Liver (tissue), 9 donors: ENCODE measurements around the gene HSPA4L. TPM values are rescaled to one million over a fixed set of nuclear protein-coding genes. Genes with fewer than 3 reads are reported as not detected.

Experiments used
- DNase-seq: peaks from one replicate; pipeline ENCODE4 v3.0.0-alpha.2; 2017; ENCODE audit warnings: low spot score
- H3K27ac ChIP-seq, 2 donors: one replicate each; pipeline ENCODE4 v1.7.0; 2013; ENCODE audit warnings: inconsistent platforms in 2 of 2, low read length in 2 of 2, control low read depth in 1 of 2, low read depth in 1 of 2, mild to moderate bottlenecking in 1 of 2
- H3K27me3 ChIP-seq, 4 donors: one replicate each; pipeline versions ENCODE4 v1.6.1 to v1.7.0; 2013; ENCODE audit warnings: low read length in 3 of 4, inconsistent platforms in 1 of 4, mild to moderate bottlenecking in 1 of 4, moderate library complexity in 1 of 4; ENCODE audit not compliant: control insufficient read depth in 4 of 4, insufficient read depth in 4 of 4
- H3K36me3 ChIP-seq, 4 donors: one replicate each; pipeline versions ENCODE4 v1.6.1 to v1.7.0; 2013; ENCODE audit warnings: low read length in 3 of 4, mild to moderate bottlenecking in 3 of 4, low read depth in 1 of 4, moderate library complexity in 1 of 4; ENCODE audit not compliant: control insufficient read depth in 4 of 4, insufficient read depth in 3 of 4
- H3K4me1 ChIP-seq, 4 donors: one replicate each; pipeline versions ENCODE4 v1.6.1 to v1.7.0; 2013; ENCODE audit warnings: low read length in 3 of 4, mild to moderate bottlenecking in 3 of 4, moderate library complexity in 1 of 4; ENCODE audit not compliant: control insufficient read depth in 4 of 4, insufficient read depth in 4 of 4
- H3K4me3 ChIP-seq, 3 donors: one replicate each; pipeline versions ENCODE4 v1.6.1 to v1.7.0; 2013; ENCODE audit warnings: low read length in 3 of 3, control low read depth in 1 of 3, low read depth in 1 of 3, mild to moderate bottlenecking in 1 of 3
- H3K9ac ChIP-seq, 2 donors: one replicate each; pipeline ENCODE4 v1.7.0; 2013; ENCODE audit warnings: low read length in 2 of 2, mild to moderate bottlenecking in 2 of 2, moderate library complexity in 2 of 2, control low read depth in 1 of 2, low read depth in 1 of 2
- H3K9me3 ChIP-seq, 4 donors: one replicate each; pipeline versions ENCODE4 v1.6.1 to v1.7.0; 2013; ENCODE audit warnings: low read length in 3 of 4; ENCODE audit not compliant: control insufficient read depth in 4 of 4
- ATF3 ChIP-seq: IDR thresholded peaks from 2 replicates; pipeline ENCODE4 v1.6.1; 2016; ENCODE audit warnings: antibody characterized with exemption
- CTCF ChIP-seq: fragments of 150-350 bp; IDR thresholded peaks from 2 replicates; pipeline ENCODE4 v1.5.1; 2017; ENCODE audit warnings: improper control_type of control experiment, low read depth, low read length; ENCODE audit not compliant: missing input control
- FOXA2 ChIP-seq: IDR thresholded peaks from 2 replicates; pipeline ENCODE4 v1.6.1; 2016; ENCODE audit warnings: antibody characterized with exemption
- GABPA ChIP-seq, 2 donors: IDR thresholded peaks in 1 of 2; conservative IDR thresholded peaks in 1 of 2; 2 replicates each; pipeline ENCODE4 v1.6.1; 2016; ENCODE audit warnings: antibody characterized with exemption in 2 of 2, mild to moderate bottlenecking in 1 of 2, moderate library complexity in 1 of 2
- HNF4G ChIP-seq: IDR thresholded peaks from 2 replicates; pipeline ENCODE4 v1.6.1; 2016; ENCODE audit warnings: antibody characterized with exemption
- JUND ChIP-seq, 2 donors: IDR thresholded peaks; 2 replicates each; pipeline ENCODE4 v1.6.1; 2016; ENCODE audit warnings: antibody characterized with exemption in 2 of 2
- MAX ChIP-seq: IDR thresholded peaks from 2 replicates; pipeline ENCODE4 v1.6.1; 2016; ENCODE audit warnings: antibody characterized with exemption
- NR2F2 ChIP-seq: IDR thresholded peaks from 2 replicates; pipeline ENCODE4 v1.6.1; 2016; ENCODE audit warnings: antibody characterized with exemption
- RAD21 ChIP-seq, 2 donors: IDR thresholded peaks; 2 replicates each; pipeline ENCODE4 v1.6.1; 2016; ENCODE audit warnings: antibody characterized with exemption in 2 of 2, mild to moderate bottlenecking in 2 of 2
- RXRA ChIP-seq, 2 donors: IDR thresholded peaks; 2 replicates each; pipeline ENCODE4 v1.6.1; 2017 to 2018; ENCODE audit warnings: antibody characterized with exemption in 2 of 2, mild to moderate bottlenecking in 1 of 2
- ZBTB33 ChIP-seq: IDR thresholded peaks from 2 replicates; pipeline ENCODE4 v1.6.1; 2016; ENCODE audit warnings: antibody characterized with exemption
- WGBS: extraction: QIAGEN DNeasy Blood & Tissue Kit; methylation state at CpG from one replicate; pipeline ENCODE4 v1.1.7; 2013; 5-methylcytosine and 5-hydroxymethylcytosine counted together
- polyA plus RNA-seq, 2 donors: library from polyadenylated mRNA; stranded (reverse) in 1 of 2; unstranded in 1 of 2; fragments of 200-250 nt in 1 of 2; fragments of >200 nt in 1 of 2; fragmentation: Nextera tagmentation in 1 of 2; extraction: Ambion mirVana in 1 of 2; gene quantifications; one replicate each; pipeline versions ENCODE4 v1.2.1 to v1.2.3, GENCODE V29; 2013 to 2015
- total RNA-seq, 2 donors: library from RNA; depleted of rRNA; stranded (reverse); fragments of >200 nt; gene quantifications; one replicate each; pipeline ENCODE4 v1.2.3, GENCODE V29; 2014
- donor health status: healthy.
- donor health status: healthy.
- donor health status: healthy.
- donor health status: healthy.
- donor health status: healthy.

The HSPA4L gene
- total and polyA plus RNA-seq, 4 donors: 1.6 to 5.3 (median 2.8) TPM

GRCh38 chr4:127747883-127748282 is 34.2 kb upstream of the HSPA4L start:
- Histone ChIP-seq H3K27ac (no peak overlapping the region), H3K9ac (no peak overlapping the region), H3K36me3 (no peaks in the 10 kb centered on the region), H3K4me1 (no peaks in the 10 kb centered on the region), H3K4me3 (no peak overlapping the region), H3K9me3 (peaks cover 0 to 3% (median 1%) of the 10 kb centered on the region in 4 donors), H3K27me3 (no peaks in the 10 kb centered on the region)
- WGBS: 82% methylated on average over 4 of the region's 4 CpGs
- no peak for DNase-seq
- TF ChIP-seq CTCF (no peak), JUND (IDR thresholded peaks at IDR 0.05) (no peak)

- TF ChIP-seq MAX (no peak), FOXA2 (no peak), GABPA (IDR thresholded peaks at IDR 0.05 in 1 of 2, conservative IDR thresholded peaks at IDR 0.05 in 1 of 2) (no peak), NR2F2 (no peak), JUND (IDR thresholded peaks at IDR 0.05) (no peak), CTCF (no peak), ZBTB33 (no peak), RXRA (IDR thresholded peaks at IDR 0.05) (no peak)
- Histone ChIP-seq H3K27ac (no peak overlapping the region), H3K4me3 (no peak overlapping the region), H3K36me3 (no peaks in the 10 kb centered on the region), H3K9me3 (peaks cover 0 to 3% (median 1%) of the 10 kb centered on the region in 4 donors), H3K4me1 (no peaks in the 10 kb centered on the region), H3K27me3 (no peaks in the 10 kb centered on the region), H3K9ac (no peak overlapping the region)
- no peak for DNase-seq
- WGBS: 78% methylated on average over 2 of the region's 2 CpGs
Measured at GRCh38 chr4:127748957-127749356, 33.2 kb upstream of the HSPA4L start.

- H3K4me1 ChIP-seq: no peaks in the 10 kb centered on the region
- 73% methylated on average over 2 of the region's 2 CpGs for WGBS
- TF ChIP-seq ATF3 (no peak), NR2F2 (no peak), RAD21 (IDR thresholded peaks at IDR 0.05) (no peak), ZBTB33 (no peak), RXRA (IDR thresholded peaks at IDR 0.05) (no peak), CTCF (no peak), HNF4G (no peak)
Measured at GRCh38 chr4:127756906-127757305, 25.2 kb upstream of the HSPA4L start.

More at GRCh38 chr4:127756906-127757305, 25.2 kb upstream of the HSPA4L start:
- Histone ChIP-seq H3K4me3 (no peak overlapping the region), H3K27me3 (no peaks in the 10 kb centered on the region), H3K27ac (no peak overlapping the region), H3K36me3 (no peaks in the 10 kb centered on the region), H3K9ac (no peak overlapping the region), H3K9me3 (no peaks in the 10 kb centered on the region)
- no peak for DNase-seq
